Stimulated activated CD8-positive, alpha-beta memory T cell treated with anti-CD3 and anti-CD28 coated beads, Interleukin-4, amount 100 ng/mL, for 4 hours (primary cell): ENCODE data around the gene SRP14.

Experiments
- DNase-seq, 2 donors: peaks; one replicate each; pipeline ENCODE4 v3.0.0-alpha.2; 2020; ENCODE audit warnings: low read depth in 2 of 2, low spot score in 1 of 2

Gene SRP14

DNA sequence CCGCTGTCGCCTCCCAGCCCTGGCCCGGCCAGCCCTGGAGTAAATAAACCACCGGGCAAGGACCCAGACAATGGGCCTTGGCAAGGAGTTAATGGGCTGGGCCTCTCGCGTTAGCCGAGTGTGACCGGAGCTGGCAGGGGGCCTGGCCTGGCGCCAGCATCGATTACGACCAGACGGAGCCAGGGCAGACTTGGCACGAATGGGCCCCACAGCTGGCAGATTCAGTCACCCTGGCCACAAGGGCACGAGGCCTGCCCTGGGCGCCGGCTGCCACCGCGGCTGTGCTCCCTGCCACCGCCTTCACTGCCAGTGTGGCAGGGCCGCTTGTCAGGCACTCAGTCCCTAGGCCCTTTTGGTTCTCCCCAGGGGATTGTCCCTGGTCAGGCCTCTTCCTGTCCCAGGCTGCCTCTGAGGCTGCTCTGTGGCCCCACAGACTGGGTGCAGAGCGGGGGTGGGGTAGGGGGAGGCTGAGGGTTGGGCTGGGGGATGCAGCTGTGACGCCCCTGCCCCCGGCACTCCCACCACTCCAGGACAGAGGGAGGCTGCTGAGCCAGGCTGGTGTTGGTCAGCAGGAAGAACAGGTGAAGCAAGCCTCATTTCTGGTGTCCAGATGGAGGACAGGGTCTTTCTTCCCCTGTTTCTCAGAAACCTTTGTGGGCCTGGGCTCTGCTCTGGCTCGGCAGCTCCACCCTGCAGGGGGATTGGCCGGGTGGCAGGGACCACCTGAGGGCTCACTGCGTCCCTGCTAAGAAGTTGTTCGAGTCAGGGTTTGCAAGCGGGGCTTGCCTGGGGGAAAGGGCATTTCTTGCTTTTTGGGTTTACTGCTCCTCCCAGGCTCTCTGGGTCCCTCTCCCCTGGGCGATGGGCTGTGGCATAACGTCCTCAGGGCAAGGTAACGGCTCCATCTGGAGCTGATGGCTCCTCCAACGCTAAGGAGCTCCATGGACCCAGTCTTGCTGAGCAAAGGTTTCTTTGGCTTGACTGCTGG is 30.5 kb upstream of the SRP14 start:
- DNase-seq, result no peak

DNA sequence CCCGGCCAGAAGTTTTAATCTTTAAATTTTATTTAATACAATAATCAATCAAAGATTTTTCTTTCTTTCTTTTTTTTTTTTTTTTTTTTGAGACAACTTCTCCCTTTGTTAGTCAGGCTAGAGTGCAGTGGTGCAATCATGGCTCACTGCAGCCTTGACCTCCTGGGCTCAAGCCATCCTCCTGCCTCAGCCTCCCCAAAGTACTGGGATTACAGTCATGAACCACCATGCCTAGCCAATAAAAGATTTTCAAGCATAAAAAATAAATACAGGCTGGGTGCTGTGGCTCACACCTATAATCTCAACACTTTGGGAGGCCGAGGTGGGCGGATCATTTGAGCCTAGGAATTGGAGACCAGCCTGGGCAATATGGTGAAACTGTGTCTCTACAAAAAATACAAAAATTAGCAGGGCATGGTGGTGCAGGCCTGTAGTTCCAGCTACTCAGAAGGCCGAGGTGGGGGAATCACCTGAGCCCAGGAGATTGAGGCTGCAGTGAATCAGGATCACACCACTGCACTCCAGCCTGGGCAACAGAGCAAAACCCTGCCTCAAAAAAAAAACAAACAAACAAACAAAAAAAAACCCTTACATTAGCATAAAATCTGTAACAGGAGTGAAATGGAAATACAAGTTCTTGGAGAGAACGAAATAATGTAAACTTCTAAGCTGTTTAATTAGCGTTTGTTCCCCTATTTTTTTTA is 29.1 kb upstream of the SRP14 start:
- DNase-seq, result no peak

DNA sequence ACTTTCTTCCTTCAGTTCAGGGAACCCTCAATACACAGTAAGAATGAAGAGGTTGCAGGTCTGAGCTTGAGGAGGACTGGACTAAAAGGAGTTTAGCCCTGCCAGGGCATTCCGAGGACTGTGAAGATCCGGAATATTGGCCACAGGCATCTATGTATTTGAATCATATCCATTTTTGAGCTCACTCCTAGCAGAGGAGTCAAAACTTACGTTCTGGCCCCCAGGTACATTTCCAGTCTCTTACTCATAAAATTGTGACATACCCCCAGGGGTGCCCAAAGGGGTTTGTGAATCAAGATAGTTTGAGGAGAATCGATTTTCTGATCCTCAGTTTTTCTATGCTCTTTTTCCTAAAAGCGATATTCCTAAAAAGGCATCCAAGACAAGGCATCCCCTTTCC is 27.6 kb upstream of the SRP14 start:
- DNase-seq, result no peak

DNA sequence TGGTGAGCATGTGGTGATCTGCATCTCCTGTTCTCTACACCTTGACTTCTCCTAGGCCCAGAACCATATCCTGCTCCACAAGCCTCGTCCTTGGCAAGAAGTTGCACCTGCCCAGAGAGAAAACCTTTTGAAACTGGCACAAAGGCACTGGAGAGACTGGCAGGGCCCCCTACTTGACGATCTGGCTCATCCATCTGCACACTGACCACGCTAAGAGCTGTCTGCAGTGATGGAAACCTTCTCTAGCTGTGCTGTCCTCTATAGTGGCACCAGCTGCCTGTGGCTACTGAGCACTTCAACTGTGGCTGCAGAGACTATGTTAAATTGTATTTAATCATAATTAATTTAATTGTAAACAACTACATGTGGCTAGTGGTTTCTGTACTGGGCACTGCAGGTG is 26.2 kb upstream of the SRP14 start:
- DNase-seq, result no peak

DNA sequence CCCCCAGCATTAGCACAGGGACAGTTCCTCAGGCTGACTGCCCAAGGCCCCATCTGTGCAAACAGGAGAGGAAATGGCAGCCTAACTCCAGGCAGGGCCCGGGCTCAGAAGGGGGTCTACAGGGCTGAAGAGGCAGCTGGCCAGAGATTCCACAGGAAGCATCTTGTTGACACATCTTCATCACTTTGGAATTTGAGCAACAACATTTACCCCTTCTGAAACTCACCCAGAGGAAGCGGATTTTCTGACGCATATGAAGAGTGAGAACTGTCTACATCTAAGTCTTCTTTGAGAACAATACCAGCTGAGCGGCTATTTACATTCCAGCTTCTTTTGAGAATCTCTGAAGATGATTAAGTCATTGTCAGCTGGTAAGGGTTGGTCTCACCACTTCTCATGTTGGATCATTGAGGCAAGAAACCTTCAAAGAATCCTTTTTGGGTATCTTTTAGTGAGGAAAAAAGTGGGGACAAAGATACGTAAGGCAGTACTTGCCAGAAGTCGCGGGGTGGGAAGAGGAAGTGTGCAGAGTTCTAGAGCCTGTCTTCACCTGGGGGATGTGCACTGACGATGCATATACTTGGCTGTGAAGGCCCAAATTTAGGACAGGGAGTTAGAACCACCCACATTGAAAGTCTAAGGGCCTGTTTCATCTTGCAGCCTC is 25.4 kb upstream of the SRP14 start:
- DNase-seq, result no peak

DNA sequence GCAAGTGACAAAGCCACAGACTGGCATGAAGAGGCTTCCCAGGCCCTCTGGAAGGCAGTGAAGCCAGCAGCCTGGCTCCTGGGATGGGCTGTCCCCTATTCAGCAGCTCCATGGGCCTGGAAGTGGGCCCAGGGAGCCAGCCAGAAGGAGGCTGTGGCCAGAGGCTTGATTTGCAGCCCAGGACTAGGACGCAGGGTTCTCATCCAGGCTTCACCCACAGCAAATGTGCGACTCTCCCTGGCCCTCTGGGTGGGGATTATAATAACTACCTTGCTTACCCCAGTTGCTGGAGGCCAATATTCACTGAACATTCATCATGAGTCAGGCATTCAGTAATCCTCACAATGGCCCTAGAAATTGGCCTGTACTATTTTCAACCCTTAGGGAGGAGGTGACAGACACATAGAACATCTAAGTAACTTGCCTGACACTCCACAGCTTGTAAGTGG is 24.6 kb upstream of the SRP14 start:
- no peak for DNase-seq

DNA sequence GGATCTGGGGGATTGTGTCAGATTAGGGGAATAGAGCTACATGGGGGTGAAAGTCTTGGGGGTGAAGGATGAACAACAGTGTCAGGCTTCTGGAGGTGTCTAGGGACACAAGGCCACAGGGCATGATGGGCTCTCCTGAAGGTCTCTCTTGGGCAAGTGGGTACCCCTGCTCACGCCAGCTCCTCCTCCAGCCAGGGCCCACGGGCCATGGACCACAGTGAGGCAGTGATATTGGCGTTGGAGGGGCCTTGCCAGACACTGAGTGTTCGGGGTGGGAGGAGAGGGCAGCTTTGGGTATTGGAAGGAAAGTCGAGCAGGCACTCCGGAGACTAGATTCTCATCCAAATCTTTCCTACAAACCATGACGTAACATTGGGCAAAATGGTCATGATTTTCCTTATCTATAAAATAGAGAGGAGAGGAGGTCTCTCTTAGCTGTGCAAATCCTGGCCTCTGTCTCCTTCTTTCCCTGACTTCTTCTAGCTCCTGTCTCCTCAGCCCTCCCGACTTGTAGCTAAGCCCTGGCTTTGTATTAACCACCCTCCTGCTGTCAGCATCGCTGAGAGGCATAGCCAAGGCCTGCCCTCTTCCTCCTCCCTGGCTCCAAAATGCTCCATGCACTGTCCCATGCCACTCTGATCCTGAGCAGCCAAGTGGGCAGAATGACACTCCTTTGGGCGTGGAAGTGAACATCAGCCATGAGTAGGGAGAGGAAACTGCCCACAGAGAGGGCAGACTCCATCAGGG is 24.0 kb upstream of the SRP14 start:
- no peak for DNase-seq

DNA sequence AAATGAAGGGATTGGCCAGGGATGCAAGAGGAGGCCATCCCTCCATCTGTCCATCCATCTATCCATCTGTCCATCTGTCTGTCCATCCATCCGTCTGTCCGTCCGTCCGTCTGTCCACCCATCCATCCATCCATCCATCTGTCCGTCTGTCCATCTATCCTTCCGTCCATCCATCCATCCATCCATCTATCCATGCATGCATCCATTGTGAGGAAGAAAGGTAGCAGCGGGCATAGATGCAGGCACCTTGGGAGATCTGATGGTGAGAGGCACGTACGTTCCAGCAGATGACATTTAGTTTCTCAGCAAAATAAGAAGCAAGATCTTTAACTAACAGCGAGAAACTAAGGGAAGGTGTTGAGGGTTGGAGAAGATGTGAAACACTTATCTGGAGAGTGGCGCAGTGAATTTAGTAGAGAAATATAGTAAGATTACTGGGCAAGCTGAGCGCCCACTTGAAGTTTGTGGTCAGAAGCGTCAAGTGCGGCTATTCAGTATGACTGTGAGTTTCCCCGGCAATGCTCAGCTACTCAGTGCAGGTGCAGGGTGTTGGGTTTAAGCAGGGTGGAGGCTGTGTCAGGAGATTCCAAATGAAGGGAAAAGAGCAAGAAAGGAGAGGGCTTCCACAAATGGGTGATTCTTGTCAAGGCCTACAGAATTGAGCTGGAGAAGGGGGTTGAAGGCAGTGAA is 22.4 kb upstream of the SRP14 start:
- DNase-seq, result no peak

DNA sequence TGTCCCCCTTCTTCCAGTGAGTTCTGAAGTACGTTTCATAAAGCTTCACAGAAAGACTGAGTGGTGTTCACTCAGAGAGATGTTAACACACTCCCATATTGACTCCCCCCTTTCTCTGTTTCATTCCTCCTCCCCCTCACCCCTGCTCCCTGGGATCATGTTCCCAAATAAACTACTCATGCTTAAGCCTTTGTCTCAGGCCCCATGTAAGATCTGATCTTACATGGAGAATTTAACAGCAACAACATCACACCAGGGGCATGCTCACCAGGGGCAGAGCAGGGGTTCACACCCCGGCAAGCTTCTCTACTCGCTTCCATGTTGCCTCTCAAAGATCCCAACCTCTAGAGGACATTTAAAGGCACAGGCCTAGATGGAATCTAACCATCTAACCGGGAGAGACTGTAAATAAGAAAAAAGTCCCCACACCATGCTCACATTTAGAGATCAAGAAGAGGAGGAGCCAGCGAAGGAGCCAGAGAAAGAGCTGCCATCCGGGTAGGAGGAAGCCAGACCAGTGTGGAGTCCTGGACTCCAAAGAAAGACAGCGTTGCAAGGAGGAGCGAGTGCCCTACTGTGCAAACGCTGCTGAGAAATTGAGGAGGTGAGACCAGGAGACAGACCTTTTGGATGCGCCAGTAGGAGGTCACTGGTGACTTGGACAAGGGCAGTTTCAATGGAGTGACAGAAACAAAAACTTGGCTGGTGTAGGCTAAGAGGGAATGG is 21.4 kb upstream of the SRP14 start:
- no peak for DNase-seq

DNA sequence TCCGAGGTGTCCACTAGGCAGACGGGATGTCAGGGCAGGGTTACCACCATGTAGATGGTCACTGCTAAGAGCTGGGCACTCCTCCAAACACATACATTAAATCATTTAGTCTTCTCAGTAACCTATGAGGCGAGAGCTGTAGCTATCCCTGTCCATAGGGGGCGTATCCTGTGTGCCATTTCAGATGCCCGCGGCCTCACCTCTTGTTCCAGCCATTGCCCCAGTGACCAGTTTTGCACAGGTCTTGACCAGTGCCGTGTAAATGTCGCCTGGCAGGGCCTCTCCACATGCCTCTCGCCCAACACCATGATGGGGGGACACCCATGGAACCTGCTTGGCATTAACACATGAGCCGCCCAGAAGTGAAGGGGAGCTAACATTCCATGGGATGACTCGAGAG is 20.8 kb upstream of the SRP14 start:
- no peak for DNase-seq

DNA sequence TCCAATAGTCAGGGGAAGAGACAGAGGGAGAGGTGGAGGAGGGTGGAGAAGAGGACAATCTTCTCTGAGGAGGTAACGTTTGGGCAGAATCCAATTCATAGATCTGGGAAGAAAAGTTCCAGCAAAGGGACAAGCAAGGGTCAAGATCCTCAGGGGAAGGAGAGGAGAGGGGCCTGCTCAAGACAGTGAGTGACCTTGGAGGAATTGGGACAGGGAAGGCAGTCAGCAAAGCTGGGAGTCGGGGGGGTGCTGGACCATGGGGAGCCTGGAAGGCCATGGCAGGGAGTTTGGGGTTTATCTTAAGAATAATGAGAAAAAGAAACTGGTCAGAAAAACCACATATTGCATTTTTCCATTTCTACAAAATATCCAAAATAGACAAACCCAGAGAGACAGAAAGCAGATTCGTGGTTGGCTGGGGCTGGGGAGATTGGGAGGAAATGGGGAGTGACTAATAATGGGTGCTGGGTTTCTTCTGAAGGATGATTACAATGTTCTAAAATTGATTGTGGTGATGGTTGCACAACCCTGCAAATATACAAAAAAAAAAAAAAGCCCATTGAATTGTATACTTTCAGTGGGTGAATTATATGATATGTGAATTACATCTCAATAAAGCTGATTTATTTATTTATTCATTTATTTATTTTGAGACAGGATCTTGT is 19.6 kb upstream of the SRP14 start:
- DNase-seq, result no peak

DNA sequence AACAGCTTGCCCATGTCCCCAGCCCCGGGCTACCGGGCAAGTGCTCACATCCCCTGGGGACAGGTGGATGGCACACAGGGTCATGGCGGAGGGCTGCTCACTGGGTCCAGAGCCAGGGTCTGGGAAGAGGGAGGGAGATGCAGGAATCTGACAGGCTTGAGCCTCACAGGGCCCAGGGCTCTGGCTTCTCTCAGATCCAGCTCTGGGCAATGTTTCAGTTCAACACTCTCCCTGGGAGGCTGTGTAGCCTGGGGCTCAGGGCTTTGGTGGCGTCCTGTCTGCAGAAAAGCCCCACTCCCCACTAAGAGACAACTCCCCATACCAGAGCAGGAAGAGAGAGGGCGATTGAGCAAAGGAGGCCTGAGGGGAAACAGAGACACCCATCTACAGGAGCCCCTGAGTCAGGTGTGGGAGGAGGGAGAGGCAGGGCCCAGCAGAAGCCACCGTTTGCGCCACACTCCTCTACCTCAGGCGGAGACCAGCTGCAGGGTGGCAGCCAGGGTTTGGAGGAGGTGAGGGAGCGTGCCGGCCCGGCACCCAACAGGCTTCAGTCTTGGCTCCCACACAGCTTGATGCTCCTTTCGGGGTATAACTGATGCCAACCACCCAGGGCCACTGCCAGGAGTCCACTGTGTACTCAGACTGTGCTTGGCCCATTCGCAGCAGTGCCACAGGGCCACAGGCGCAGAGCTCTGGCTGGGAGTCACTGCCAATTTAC is 16.8 kb upstream of the SRP14 start:
- no peak for DNase-seq

DNA sequence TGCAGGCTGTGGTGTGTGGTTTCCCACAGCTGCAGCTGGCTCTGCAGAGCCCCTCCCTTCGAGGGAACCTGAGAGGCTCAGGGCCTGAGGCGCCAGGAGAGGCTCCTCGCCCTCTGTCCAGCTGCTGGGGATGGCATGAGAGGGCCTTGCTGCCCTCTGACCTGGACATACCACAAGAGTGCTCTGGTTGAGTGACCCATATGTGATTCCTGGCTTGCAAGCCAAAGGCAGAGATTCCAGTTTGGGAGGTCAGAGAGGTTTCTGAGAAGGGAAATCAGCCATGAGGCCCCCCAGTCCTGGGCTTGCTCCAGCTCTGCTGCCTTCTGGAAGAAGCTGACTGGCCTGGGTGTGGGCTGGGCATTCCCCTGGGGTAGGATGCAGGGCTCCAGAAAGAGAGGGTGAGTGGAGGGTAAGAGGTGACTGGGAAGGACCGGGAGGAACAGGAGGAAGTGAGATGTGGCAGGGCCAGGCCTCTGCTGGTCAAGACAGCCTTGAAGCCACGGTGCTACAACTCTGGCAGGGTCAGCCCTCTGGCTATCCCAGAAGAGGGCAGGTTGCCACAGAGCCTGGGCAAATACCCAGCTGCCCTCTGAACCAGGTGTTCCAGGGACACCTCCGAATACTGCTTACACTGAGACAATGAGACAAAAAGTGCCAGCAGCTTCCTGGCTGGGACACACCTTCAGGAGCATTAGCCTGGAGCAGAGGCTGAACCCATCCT is 16.0 kb upstream of the SRP14 start:
- no peak for DNase-seq

DNA sequence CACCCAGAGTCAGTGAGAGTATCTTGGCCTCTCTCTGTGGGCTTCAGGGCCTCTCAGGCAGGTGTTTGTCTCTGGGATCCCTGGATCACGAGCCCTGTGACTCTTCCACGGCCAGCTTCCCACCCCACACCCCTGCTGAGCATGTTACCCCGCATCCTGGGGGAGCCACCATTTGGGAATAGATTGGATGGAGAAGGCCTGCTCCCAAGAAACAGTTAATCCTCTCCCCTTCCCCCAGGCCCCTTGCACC is 15.5 kb upstream of the SRP14 start:
- DNase-seq, result no peak

DNA sequence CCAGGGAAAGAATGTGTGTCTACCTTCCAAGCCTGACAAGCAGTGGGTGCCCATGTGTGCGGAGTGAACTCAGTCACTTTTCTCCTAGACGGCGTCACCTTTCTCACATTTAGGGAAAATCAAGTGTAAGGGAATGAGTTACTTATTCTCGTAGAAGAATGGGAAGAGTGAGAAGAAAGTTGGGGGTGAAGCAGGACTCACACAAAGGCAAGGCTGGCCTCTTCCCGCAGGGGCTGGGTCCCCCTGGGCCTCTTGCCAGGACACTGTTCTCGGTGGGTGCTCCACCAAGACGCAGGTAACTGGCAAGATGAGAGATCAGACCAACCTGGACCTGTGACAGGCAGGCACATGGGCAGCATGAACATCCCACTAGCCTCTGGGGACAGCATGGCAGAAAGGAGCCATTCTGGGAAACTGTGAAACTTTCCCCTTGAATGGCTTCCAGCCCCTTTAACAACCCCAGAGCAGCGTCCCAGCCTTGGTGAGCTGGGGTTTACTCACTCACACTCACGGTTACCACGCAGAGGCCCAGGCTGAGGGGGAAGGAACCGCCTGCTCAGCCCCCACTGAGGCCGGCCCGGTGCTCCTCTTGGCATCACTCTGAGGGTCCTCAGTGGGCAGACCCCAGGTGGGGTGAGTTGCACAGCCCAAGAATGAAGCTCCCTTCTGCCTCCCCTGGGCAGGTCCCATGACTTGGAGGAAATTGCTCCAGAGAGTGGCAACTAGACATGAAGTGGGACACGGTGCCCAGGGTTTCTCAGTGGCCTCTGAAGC is 15.0 kb upstream of the SRP14 start:
- DNase-seq, result no peak

DNA sequence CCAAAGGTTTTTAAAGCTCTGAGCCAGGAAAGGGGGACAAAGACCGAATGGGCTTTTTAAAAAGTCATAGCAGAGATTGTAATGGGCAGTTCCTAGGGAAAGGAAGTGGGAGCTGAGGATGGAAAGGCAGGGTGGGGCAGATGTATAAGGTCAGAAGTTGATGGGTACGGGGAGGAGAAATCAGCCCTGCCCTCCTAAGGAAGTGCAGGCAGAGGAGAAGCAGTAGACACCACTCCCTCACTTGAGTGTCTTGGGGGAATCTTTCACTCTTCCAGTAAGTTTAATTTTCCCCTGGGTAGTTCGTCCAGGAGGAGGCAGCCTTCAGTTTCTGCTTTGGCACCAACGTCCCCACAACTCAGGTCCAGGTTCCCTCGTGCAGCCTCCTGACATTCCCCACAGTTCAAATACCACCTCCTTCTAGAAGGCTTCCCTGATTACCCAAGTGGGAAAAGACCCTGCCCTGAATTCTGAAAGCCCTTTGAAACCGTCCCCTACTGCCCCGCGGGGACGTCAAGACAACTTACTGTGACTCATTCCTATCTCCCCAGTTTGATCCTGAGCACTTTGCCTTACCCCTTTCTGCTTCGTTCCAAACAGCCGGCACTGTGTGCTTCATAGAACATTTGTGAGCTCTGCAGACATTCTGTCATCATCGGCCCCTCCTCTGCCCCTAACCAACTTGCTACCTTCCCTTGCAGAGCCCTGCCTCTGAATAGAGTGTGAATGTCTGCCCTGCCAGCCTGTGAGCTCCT is 14.3 kb upstream of the SRP14 start:
- DNase-seq, result no peak

DNA sequence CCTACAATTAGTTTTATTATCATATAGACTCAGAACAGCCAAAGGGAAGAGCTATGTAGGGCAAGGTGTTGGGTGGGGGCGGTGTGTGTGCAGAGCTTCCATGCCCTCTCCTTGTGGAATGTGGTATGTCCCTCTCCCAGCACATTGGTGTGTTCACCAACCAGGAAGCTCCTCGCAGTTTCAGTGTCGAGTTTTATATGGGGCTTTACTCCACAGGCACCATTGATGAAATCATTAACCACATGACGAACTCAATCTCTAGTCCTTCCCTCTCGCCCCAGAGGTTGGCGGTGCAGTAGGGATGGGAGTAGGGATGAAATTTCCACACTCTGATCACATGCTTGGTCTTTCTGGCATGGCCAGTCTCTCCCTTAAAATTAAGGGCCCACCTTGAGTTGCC is 13.6 kb upstream of the SRP14 start:
- DNase-seq, result no peak
